ENCODE results near the gene LYRM4.

- no peak for TF ChIP-seq POLR2A (IDR thresholded peaks at IDR 0.05; ENCODE audit: low read length)
- TF ChIP-seq GATA1 (IDR thresholded peaks at IDR 0.05; ENCODE audit: low read depth, low read length): no peak
Measured at GRCh38 chr6:5112066-5112799, 148.5 kb downstream of the LYRM4 start.

Measured in erythroblast (primary cell).